Measurements from ENCODE around the gene ZNF446.

Gene ZNF446

GRCh38 chr19:58521651-58522050, 45.5 kb downstream of the ZNF446 start:
- peaks cover 8% of the 10 kb centered on the region for H3K4me1 ChIP-seq
- H2AFZ ChIP-seq = no peak overlapping the region
- no peak overlapping the region for H3K4me3 ChIP-seq (ENCODE audit: low read depth, low read length)
- H3K27ac ChIP-seq = no peak overlapping the region
- no peaks in the 10 kb centered on the region for H3K36me3 ChIP-seq (ENCODE audit: control insufficient read depth, insufficient read depth, low read length)
- no peak overlapping the region for H3K4me2 ChIP-seq (ENCODE audit: low read length)
- no peaks in the 10 kb centered on the region for H3K27me3 ChIP-seq (ENCODE audit: control insufficient read depth, insufficient read depth, low read length)
- no peak overlapping the region for H3K9ac ChIP-seq
- TF ChIP-seq, protein P1, sequence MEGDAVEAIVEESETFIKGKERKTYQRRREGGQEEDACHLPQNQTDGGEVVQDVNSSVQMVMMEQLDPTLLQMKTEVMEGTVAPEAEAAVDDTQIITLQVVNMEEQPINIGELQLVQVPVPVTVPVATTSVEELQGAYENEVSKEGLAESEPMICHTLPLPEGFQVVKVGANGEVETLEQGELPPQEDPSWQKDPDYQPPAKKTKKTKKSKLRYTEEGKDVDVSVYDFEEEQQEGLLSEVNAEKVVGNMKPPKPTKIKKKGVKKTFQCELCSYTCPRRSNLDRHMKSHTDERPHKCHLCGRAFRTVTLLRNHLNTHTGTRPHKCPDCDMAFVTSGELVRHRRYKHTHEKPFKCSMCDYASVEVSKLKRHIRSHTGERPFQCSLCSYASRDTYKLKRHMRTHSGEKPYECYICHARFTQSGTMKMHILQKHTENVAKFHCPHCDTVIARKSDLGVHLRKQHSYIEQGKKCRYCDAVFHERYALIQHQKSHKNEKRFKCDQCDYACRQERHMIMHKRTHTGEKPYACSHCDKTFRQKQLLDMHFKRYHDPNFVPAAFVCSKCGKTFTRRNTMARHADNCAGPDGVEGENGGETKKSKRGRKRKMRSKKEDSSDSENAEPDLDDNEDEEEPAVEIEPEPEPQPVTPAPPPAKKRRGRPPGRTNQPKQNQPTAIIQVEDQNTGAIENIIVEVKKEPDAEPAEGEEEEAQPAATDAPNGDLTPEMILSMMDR (IDR thresholded peaks at IDR 0.05) = no peak
- peaks cover 15% of the 10 kb centered on the region for H3K79me2 ChIP-seq
- no peaks in the 10 kb centered on the region for H3K9me3 ChIP-seq (ENCODE audit: control insufficient read depth, low read length)

GRCh38 chr19:58522709-58523108, 46.6 kb downstream of the ZNF446 start:
- no peak overlapping the region for H3K4me3 ChIP-seq (ENCODE audit: low read depth, low read length)
- no peaks in the 10 kb centered on the region for H3K9me3 ChIP-seq (ENCODE audit: control insufficient read depth, low read length)
- no peak overlapping the region for H3K4me2 ChIP-seq (ENCODE audit: low read length)
- H2AFZ ChIP-seq = no peak overlapping the region
- H3K27ac ChIP-seq = no peak overlapping the region
- TF ChIP-seq, protein P1 (IDR thresholded peaks at IDR 0.05) = no peak
- peaks cover 4% of the 10 kb centered on the region for H3K79me2 ChIP-seq
- H3K9ac ChIP-seq = no peak overlapping the region
- H3K4me1 ChIP-seq = peaks cover 8% of the 10 kb centered on the region
- H3K27me3 ChIP-seq (ENCODE audit: control insufficient read depth, insufficient read depth, low read length) = no peaks in the 10 kb centered on the region
- H3K36me3 ChIP-seq (ENCODE audit: control insufficient read depth, insufficient read depth, low read length) = no peaks in the 10 kb centered on the region

DNA sequence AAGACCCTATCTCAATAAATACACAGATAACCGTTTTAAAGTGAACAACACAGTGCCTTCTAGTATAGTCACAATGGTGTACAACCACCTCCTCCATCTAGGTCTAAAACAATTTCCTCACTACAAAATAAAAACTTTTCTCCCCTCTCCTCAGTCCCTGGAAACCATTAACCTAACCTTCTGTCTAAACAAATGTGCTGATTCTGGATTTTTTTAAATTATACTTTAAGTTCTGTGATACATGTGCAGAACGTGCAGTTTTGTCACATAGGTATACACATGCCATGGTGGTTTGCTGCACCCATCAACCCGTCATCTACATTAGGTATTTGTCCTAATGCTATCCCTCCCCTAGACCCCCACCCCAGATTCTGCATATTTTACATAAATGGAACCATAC, 53.3 kb downstream of the ZNF446 start:
- H3K36me3 ChIP-seq (ENCODE audit: control insufficient read depth, insufficient read depth, low read length) = no peaks in the 10 kb centered on the region
- no peak overlapping the region for H3K4me3 ChIP-seq (ENCODE audit: low read depth, low read length)
- no peak overlapping the region for H3K27ac ChIP-seq
- no peak overlapping the region for H3K9ac ChIP-seq
- H3K4me1 ChIP-seq = no peaks in the 10 kb centered on the region
- H3K27me3 ChIP-seq (ENCODE audit: control insufficient read depth, insufficient read depth, low read length) = no peaks in the 10 kb centered on the region
- no peaks in the 10 kb centered on the region for H3K9me3 ChIP-seq (ENCODE audit: control insufficient read depth, low read length)
- no peak overlapping the region for H2AFZ ChIP-seq
- H3K4me2 ChIP-seq (ENCODE audit: low read length) = no peak overlapping the region
- TF ChIP-seq, protein P1 (IDR thresholded peaks at IDR 0.05) = no peak
- H3K79me2 ChIP-seq = no peaks in the 10 kb centered on the region

All from parathyroid adenoma (tissue), 2 donors.